B cell (primary cell): Measurements from ENCODE around the gene NXF2B. TPM values are rescaled to one million over a fixed set of nuclear protein-coding genes. Genes with fewer than 3 reads are reported as not detected.

Experiments
- ATAC-seq: fragments of 200-7000 bp; cut with Tn5 transposase; one replicate; pipeline ENCODE4 v1.10.0; 2021; ENCODE audit warnings: low read depth, mild to moderate bottlenecking, moderate number of reproducible peaks, moderate library complexity
- CTCF ChIA-PET: fragments of 350-600 bp; sonication (Branson Sonifier 250); formaldehyde crosslinking; loops from one replicate; lab custom pipeline; 2021; ENCODE audit warnings: antibody characterized with exemption, inconsistent platforms; lab: Charles Lee
- POLR2A ChIA-PET: fragments of 350-600 bp; sonication (Branson Sonifier 250); formaldehyde crosslinking; loops from one replicate; lab custom pipeline; 2021; ENCODE audit warnings: antibody characterized with exemption; lab: Charles Lee
- DNase-seq: peaks from one replicate; pipeline ENCODE4 v3.0.0; 2013
- H2AFZ ChIP-seq: 2 replicates; pipeline ENCODE4 v1.6.1; 2012; ENCODE audit warnings: mild to moderate bottlenecking, low read depth, low read length; ENCODE audit not compliant: insufficient read depth, poor library complexity, severe bottlenecking
- H3K27ac ChIP-seq, 2 donors: 1 replicate in 1 of 2; 2 replicates in 1 of 2; pipeline ENCODE4 v1.5.1; 2012 to 2013; ENCODE audit warnings: low read length in 2 of 2, mild to moderate bottlenecking in 2 of 2, moderate library complexity in 1 of 2
- H3K27me3 ChIP-seq, 4 experiments: fragments of 200-600 bp in 1 of 4; sonication (generic) in 1 of 4; replicated peaks in 1 of 4; 1 replicate in 2 of 4; 2 replicates in 2 of 4; pipeline versions ENCODE4 v1.6.1 to v1.7.0; 2013 to 2016; ENCODE audit warnings: low read length in 3 of 4, mild to moderate bottlenecking in 2 of 4, mixed read lengths in 1 of 4, moderate library complexity in 1 of 4; ENCODE audit not compliant: insufficient read depth in 4 of 4, control insufficient read depth in 3 of 4; ENCODE audit errors: control extremely low read depth in 1 of 4
- H3K36me3 ChIP-seq, 2 experiments: replicated peaks in 1 of 2; 1 replicate in 1 of 2; 2 replicates in 1 of 2; pipeline versions ENCODE4 v1.6.1 to v1.7.1; 2013; ENCODE audit warnings: low read length in 1 of 2; ENCODE audit not compliant: insufficient read depth in 2 of 2, control insufficient read depth in 1 of 2; ENCODE audit errors: control extremely low read depth in 1 of 2, extremely low read depth in 1 of 2
- H3K4me1 ChIP-seq, 2 donors: fragments of 200-600 bp in 1 of 2; sonication (generic) in 1 of 2; 1 replicate in 1 of 2; 2 replicates in 1 of 2; pipeline versions ENCODE4 v1.5.1 to v1.6.1; 2013 to 2017; ENCODE audit warnings: low read length in 2 of 2; ENCODE audit not compliant: control insufficient read depth in 2 of 2, insufficient read depth in 2 of 2
- H3K4me2 ChIP-seq: replicated peaks from 2 replicates; pipeline ENCODE3; 2012; ENCODE audit warnings: mild to moderate bottlenecking, low read depth, low read length; ENCODE audit not compliant: poor library complexity, severe bottlenecking
- H3K4me3 ChIP-seq, 5 experiments: fragments of 200-600 bp in 1 of 5; sonication (generic) in 1 of 5; 1 replicate in 3 of 5; 2 replicates in 2 of 5; pipeline versions ENCODE4 v1.5.1 to v1.7.0; 2011 to 2016; ENCODE audit warnings: low read length in 4 of 5, mild to moderate bottlenecking in 4 of 5, low read depth in 2 of 5, control low read depth in 1 of 5, moderate library complexity in 1 of 5; ENCODE audit not compliant: insufficient read depth in 1 of 5; ENCODE audit errors: control extremely low read depth in 1 of 5, extremely low read depth in 1 of 5
- H3K79me2 ChIP-seq: fragments of 200-600 bp; sonication (generic); one replicate; pipeline ENCODE4 v1.6.0; 2016; ENCODE audit warnings: low read length; ENCODE audit not compliant: control insufficient read depth, insufficient read depth
- H3K9ac ChIP-seq: fragments of 200-600 bp; sonication (generic); 2 replicates; pipeline ENCODE4 v1.6.1; 2017; ENCODE audit warnings: mild to moderate bottlenecking, low read length, moderate library complexity
- H3K9me3 ChIP-seq, 3 donors: one replicate each; pipeline versions ENCODE4 v1.6.1 to v1.7.1; 2013; ENCODE audit warnings: low read length in 2 of 3; ENCODE audit not compliant: control insufficient read depth in 2 of 3, insufficient read depth in 1 of 3; ENCODE audit errors: control extremely low read depth in 1 of 3
- H4K20me1 ChIP-seq: 2 replicates; pipeline ENCODE4 v1.6.0; 2012; ENCODE audit warnings: mild to moderate bottlenecking, low read length; ENCODE audit not compliant: insufficient read depth, control insufficient read depth, poor library complexity, severe bottlenecking
- H3K27ac Mint-ChIP-seq: one replicate; pipeline ENCODE4 v1.8.0; 2021; ENCODE audit warnings: mixed read lengths
- H3K27me3 Mint-ChIP-seq: one replicate; pipeline ENCODE4 v1.8.0; 2021; ENCODE audit warnings: mixed read lengths
- H3K4me1 Mint-ChIP-seq: one replicate; pipeline ENCODE4 v1.8.0; 2021; ENCODE audit warnings: mixed read lengths
- H3K4me3 Mint-ChIP-seq: one replicate; pipeline ENCODE4 v1.8.0; 2021; ENCODE audit warnings: mixed read lengths
- H3K9me3 Mint-ChIP-seq: one replicate; pipeline ENCODE4 v1.8.0; 2022; ENCODE audit warnings: mixed read lengths; ENCODE audit not compliant: insufficient read depth
- CTCF ChIP-seq: fragments of 200-600 bp; IDR thresholded peaks from one replicate; pipeline ENCODE4 v1.8.0; 2022; ENCODE audit warnings: antibody characterized with exemption, mild to moderate bottlenecking
- EZH2 ChIP-seq: IDR thresholded peaks from 2 replicates; pipeline ENCODE4 v1.6.1; 2012; ENCODE audit warnings: borderline replicate concordance, low read depth, mild to moderate bottlenecking, moderate library complexity, low read length; ENCODE audit not compliant: insufficient read depth, poor library complexity, severe bottlenecking
- WGBS: methylation state at CpG from one replicate; pipeline ENCODE4 v1.1.5; 2013; ENCODE audit warnings: missing lambda C conversion rate; ENCODE audit not compliant: insufficient coverage; 5-methylcytosine and 5-hydroxymethylcytosine counted together
- intact Hi-C: fragments of 100-400 bp; cut with micrococcal nuclease; formaldehyde crosslinking; loops from one replicate; pipeline ENCODE4 v1.10.0; 2022
- polyA plus RNA-seq: library from polyadenylated mRNA; depleted of rRNA; stranded (reverse); fragments of >200 nt; gene quantifications from 2 replicates; pipeline ENCODE4 v1.2.3, GENCODE V29; 2012
- total RNA-seq, 2 donors: library from RNA; stranded (reverse); fragments of 120-200 nt in 1 of 2; gene quantifications; 1 replicate in 1 of 2; 2 replicates in 1 of 2; pipeline versions ENCODE4 v1.2.3 to v1.2.4, GENCODE V29; 2013 to 2022

Gene NXF2B
- total and polyA plus RNA-seq, 2 donors (not counting 1 experiment from before 2014, with no cell fraction given): not detected

- Mint-ChIP-seq H3K4me3 (no peak overlapping the region), H3K27ac (no peak overlapping the region), H3K4me1 (no peaks in the 10 kb centered on the region), H3K9me3 (no peaks in the 10 kb centered on the region), H3K27me3 (no peaks in the 10 kb centered on the region)
- H3K36me3 ChIP-seq: no peaks in the 10 kb centered on the region
- DNase-seq (no peak), ATAC-seq (no peak)
- H3K79me2 ChIP-seq: no peaks in the 10 kb centered on the region
- no peaks in the 10 kb centered on the region for H3K9me3 ChIP-seq
- H4K20me1 ChIP-seq: no peaks in the 10 kb centered on the region
- no peak overlapping the region for H2AFZ ChIP-seq
- no peak overlapping the region for H3K4me3 ChIP-seq
- H3K4me1 ChIP-seq: no peaks in the 10 kb centered on the region
- H3K4me2 ChIP-seq: no peak overlapping the region
- TF ChIP-seq CTCF: no peak
- TF ChIP-seq EZH2: no peak
- intact Hi-C loops: no loop called here
- no peak overlapping the region for H3K27ac ChIP-seq
- no peak overlapping the region for H3K9ac ChIP-seq
- 100% methylated on average over 1 of the region's 4 CpGs for WGBS
- H3K27me3 ChIP-seq: no peaks in the 10 kb centered on the region
- ChIA-PET CTCF (no interaction called here), POLR2A (no interaction called here)
Measured at GRCh38 chrX:102338162-102338561, 101.6 kb downstream of the NXF2B start.

Other genes with a start within 250 kb of the NXF2B start
- gene TCP11X1, start 224.7 kb downstream of the NXF2B start, total RNA-seq: not detected in 2 replicates
- gene TCP11X1, start 224.7 kb downstream of the NXF2B start, polyA plus RNA-seq: not detected in 2 replicates
- not detected in 2 replicates for gene NXF2, start 192.8 kb downstream of the NXF2B start, total RNA-seq
- gene NXF2, start 192.8 kb downstream of the NXF2B start, polyA plus RNA-seq: not detected in 2 replicates
- not detected in 2 replicates for gene TCP11X2, start 31.8 kb upstream of the NXF2B start, total RNA-seq
- gene TCP11X2, start 31.8 kb upstream of the NXF2B start, polyA plus RNA-seq: not detected in 2 replicates
- not detected in 2 replicates for gene TMSB15A, start 76.7 kb upstream of the NXF2B start, total RNA-seq
- not detected in 2 replicates for gene TMSB15A, start 76.7 kb upstream of the NXF2B start, polyA plus RNA-seq
- gene ARMCX5, start 159.5 kb upstream of the NXF2B start, total RNA-seq: 12.4 and 12.5 TPM in 2 replicates
- gene ARMCX5, start 159.5 kb upstream of the NXF2B start, polyA plus RNA-seq: 8.4 and 12.4 TPM in 2 replicates
- 22.3 and 22.5 TPM in 2 replicates for gene GPRASP1, start 211.5 kb upstream of the NXF2B start, total RNA-seq
- 6.3 and 16.2 TPM in 2 replicates for gene GPRASP1, start 211.5 kb upstream of the NXF2B start, polyA plus RNA-seq